ENCODE results near the gene KIRREL3.

Gene KIRREL3

DNA sequence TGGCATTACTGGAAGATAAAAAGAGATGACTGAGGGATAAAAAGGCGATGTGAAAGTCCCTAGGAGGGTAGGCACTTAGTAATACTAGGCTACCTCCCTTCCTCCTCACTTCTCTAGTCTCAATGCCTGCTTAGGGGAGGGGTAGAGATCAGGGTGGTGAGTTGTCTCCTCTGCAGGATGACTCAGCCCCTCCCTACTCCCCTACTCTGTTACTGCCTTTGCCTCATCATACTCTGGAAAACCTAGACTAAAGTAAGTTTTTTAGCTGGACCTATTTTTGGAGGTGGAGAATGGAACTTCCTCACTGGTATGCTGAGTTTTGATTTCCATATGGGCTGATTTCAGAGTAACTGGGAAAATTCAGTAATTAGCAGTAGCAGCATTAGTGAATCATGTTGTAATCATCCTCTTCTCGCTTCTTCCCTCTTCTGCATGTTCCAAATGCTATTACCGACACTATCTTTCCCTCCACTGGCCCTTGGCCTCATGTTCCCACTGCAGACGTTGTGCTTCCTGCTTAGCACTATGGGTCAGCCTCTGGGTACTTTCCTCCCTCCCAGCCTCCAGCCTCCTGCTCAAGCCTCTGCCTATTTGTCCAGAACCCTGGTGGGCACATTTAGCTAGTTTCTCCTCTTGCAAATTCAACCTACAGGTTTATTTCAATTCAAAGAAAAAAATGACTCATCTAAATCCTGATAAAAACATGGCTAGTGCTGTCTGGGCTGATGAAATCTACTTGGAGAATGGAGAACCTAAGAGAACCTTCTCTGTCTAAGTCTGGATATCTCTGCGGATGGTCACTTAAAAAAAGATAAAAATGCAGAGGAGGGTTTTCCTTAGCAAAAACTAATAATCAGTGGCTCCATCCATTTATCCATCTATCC, 363.4 kb downstream of the KIRREL3 start:
- H3K27ac ChIP-seq: no peak overlapping the region
- TF ChIP-seq, protein P1, sequence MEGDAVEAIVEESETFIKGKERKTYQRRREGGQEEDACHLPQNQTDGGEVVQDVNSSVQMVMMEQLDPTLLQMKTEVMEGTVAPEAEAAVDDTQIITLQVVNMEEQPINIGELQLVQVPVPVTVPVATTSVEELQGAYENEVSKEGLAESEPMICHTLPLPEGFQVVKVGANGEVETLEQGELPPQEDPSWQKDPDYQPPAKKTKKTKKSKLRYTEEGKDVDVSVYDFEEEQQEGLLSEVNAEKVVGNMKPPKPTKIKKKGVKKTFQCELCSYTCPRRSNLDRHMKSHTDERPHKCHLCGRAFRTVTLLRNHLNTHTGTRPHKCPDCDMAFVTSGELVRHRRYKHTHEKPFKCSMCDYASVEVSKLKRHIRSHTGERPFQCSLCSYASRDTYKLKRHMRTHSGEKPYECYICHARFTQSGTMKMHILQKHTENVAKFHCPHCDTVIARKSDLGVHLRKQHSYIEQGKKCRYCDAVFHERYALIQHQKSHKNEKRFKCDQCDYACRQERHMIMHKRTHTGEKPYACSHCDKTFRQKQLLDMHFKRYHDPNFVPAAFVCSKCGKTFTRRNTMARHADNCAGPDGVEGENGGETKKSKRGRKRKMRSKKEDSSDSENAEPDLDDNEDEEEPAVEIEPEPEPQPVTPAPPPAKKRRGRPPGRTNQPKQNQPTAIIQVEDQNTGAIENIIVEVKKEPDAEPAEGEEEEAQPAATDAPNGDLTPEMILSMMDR (conservative IDR thresholded peaks at IDR 0.05): no peak

DNA sequence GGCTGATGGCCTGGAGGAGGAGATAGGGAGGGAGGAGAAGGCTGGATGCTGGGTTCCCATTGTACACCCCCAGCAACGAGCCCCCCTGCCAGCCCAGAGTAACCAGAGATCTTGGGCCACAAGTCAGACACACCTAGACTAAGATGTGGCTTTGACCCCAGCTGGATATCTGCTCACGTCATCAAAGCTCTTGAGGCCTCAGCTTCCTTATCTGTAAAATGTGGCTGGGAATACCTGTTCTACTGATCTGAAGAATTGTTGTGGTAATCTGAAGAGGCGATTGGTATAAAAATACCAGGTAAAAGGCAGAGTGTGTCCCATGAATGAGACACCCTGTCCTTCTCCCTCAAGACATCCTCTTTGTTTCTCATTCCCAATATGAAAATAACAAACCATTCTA, 365.1 kb downstream of the KIRREL3 start:
- TF ChIP-seq, protein P1 (conservative IDR thresholded peaks at IDR 0.05): no peak
- no peak overlapping the region for H3K27ac ChIP-seq

DNA sequence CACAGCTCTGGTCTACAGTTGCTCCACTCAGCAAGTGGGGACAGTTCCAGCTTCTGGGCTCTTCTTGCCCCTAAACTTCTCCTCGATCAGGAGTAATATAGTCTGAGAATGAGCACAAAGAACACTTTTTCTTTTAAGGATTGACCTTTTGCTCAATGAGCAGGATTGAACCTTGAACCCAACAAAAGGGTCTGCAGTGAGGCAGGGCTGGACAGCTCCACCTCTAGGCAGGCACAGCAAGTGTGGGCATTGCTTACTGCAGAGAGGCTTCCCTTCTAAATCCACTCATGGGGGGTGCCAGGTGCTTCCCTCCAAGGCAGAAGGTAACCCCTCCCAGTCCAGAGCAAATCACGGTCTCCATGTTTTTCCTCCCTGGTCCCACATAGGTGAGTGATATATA, 365.6 kb downstream of the KIRREL3 start:
- H3K27ac ChIP-seq: no peak overlapping the region
- TF ChIP-seq, protein P1 (conservative IDR thresholded peaks at IDR 0.05): no peak

DNA sequence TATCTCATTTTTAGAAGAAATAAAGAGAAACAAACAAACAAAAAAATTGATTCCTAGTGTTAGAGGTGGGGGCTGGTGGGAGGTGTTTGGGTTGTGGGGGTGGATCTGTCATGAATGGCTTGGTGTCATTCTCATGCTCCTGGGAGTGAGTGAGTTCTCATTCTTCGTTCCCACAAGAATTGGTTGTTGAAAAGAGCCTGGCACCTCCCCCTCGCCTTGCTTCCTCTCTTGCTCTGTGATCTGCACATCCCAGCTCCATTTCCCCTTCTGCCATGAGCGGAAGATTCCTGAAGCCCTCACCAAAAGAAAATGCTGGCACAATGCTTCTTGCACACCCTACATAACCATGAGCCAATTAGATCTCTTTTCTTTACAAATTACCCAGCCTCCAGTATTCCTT, 367.2 kb downstream of the KIRREL3 start:
- H3K27ac ChIP-seq: peak overlapping the region; percentile 20; the same call in 1 of the 2 replicates
- TF ChIP-seq, protein P1 (conservative IDR thresholded peaks at IDR 0.05): no peak

DNA sequence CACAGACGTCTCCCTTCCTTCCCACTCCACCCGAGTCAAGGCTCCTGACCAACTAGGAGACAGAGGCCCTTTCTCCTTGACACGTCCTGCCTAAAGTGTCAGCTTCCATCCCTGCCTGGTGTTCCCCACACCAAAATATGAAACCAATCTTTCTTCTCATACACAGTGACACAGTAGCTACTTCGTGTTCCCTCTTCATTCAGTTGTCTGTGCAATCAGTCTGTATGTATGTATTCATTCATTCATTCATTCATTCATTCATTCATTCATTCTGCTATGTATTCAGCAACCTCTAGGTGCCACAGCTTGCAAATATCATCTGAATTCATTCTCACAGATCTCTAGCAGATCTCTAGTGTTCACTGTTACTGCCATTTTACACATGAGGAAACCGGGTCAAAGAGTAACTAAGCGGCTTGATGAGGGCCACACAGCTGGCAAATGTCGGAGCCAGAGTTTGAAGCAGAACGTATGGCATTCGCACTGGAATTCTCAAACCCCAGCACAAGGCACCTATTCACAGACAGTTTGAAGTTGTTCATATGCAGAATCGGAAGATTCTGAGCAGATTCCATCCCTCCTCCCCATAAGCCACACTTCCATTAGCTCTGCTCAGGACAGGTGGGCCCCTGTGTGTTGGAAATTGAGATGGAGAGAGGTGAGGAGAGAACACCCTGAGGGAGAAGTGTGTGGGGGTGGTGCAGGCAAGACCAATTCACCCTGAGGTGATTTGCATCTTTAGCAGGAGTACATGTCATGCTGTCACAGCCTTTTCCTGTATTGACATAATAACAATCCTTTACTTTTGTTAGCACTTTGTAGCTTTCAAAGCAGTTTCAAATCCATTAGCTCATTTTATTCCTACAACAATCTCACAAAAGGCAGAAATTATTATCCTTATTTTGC, 369.4 kb downstream of the KIRREL3 start:
- H3K27ac ChIP-seq: no peak overlapping the region
- TF ChIP-seq, protein P1 (conservative IDR thresholded peaks at IDR 0.05): no peak

DNA sequence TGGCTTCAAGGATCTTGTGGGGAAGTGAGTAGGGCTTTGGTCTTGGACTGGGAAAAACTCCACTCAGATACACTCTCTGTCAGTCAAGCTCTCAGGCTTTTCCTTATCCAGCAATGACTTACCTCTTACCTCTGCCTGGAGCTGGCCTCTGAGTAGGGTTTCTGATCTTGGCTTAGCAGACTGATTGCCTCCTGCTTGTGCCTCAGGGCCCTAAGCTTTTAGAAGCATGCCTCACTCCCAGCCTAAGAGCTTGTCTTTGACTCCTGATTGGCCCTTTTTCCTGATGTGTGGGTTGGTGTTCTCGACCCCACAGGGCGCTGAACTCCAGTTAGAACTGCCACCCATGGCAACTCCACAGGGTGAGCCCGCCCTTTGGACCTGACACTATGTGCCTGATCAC, 370.1 kb downstream of the KIRREL3 start:
- no peak overlapping the region for H3K27ac ChIP-seq
- TF ChIP-seq, protein P1 (conservative IDR thresholded peaks at IDR 0.05): no peak
